PC-9 (cell line): ENCODE measurements around the gene RTL10.

Source experiments
- EZH2 ChIP-seq: fragments of 200-600 bp; sonication (generic); IDR thresholded peaks from 2 replicates; pipeline ENCODE4 v1.8.0; 2017; ENCODE audit warnings: antibody characterized with exemption, low read depth
- TF ChIP-seq, protein P1 (sequence below): fragments of 200-600 bp; sonication (generic); conservative IDR thresholded peaks from 2 replicates; pipeline ENCODE4 v1.6.1; 2017; ENCODE audit warnings: mixed run types, antibody characterized with exemption, mild to moderate bottlenecking, moderate library complexity

DNA sequence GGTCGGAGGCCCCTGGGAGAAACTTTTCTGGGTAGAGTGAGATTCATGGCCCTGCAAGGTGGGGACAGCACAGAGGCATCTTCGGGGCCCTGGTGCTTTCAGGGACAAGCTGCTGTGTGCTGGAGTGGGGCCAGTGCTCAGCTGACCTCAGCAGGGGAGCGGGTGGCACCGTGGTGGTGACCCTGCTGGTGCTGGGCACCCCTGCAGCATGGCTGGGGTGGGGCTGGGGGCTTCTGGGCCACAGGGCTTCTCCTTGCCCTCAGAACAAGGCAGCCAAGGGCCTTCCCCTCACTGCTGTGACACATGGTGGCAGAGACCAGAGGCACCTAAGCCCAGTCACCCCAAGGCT, 24.9 kb upstream of the RTL10 start:
- TF ChIP-seq, protein P1, sequence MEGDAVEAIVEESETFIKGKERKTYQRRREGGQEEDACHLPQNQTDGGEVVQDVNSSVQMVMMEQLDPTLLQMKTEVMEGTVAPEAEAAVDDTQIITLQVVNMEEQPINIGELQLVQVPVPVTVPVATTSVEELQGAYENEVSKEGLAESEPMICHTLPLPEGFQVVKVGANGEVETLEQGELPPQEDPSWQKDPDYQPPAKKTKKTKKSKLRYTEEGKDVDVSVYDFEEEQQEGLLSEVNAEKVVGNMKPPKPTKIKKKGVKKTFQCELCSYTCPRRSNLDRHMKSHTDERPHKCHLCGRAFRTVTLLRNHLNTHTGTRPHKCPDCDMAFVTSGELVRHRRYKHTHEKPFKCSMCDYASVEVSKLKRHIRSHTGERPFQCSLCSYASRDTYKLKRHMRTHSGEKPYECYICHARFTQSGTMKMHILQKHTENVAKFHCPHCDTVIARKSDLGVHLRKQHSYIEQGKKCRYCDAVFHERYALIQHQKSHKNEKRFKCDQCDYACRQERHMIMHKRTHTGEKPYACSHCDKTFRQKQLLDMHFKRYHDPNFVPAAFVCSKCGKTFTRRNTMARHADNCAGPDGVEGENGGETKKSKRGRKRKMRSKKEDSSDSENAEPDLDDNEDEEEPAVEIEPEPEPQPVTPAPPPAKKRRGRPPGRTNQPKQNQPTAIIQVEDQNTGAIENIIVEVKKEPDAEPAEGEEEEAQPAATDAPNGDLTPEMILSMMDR = no peak
- TF ChIP-seq EZH2 = no peak
